DOHH2 (cell line): ENCODE data around the gene LRRC32.
A peak's percentile ranks its signal among the peaks of the same experiment; 100 is the strongest.

Experiments
- H3F3A ChIP-seq: fragments of 200-600 bp; sonication (generic), shearing (Covaris generic); 2 replicates; pipeline ENCODE4 v1.6.0; 2016; ENCODE audit warnings: antibody characterized with exemption, mild to moderate bottlenecking; ENCODE audit not compliant: control insufficient read depth, insufficient read depth
- H3K27ac ChIP-seq: fragments of 200-600 bp; sonication (generic); 2 replicates; pipeline ENCODE4 v1.5.1; 2014; ENCODE audit warnings: low read depth, mild to moderate bottlenecking, low read length, moderate library complexity
- H3K27me3 ChIP-seq: fragments of 200-600 bp; sonication (generic); 2 replicates; pipeline ENCODE4 v1.6.1; 2014; ENCODE audit warnings: mild to moderate bottlenecking, low read length, mixed read lengths; ENCODE audit not compliant: control insufficient read depth
- H3K36me3 ChIP-seq: fragments of 200-600 bp; sonication (generic); 2 replicates; pipeline ENCODE4 v1.6.1; 2014; ENCODE audit warnings: mild to moderate bottlenecking, low read length, moderate library complexity, mixed read lengths; ENCODE audit not compliant: control insufficient read depth
- H3K4me1 ChIP-seq: fragments of 200-600 bp; sonication (generic); 2 replicates; pipeline ENCODE4 v1.6.1; 2014; ENCODE audit warnings: mild to moderate bottlenecking, low read length, mixed read lengths; ENCODE audit not compliant: control insufficient read depth
- H3K4me2 ChIP-seq: fragments of 200-600 bp; sonication (generic); 2 replicates; pipeline ENCODE4 v1.6.0; 2014; ENCODE audit warnings: mild to moderate bottlenecking, low read length, moderate library complexity
- H3K4me3 ChIP-seq: fragments of 200-600 bp; sonication (generic); 2 replicates; pipeline ENCODE4 v1.5.1; 2014; ENCODE audit warnings: mild to moderate bottlenecking, low read length, mixed read lengths
- H3K79me2 ChIP-seq: fragments of 200-600 bp; sonication (generic); 2 replicates; pipeline ENCODE4 v1.6.1; 2014; ENCODE audit warnings: mild to moderate bottlenecking, low read length, mixed read lengths; ENCODE audit not compliant: control insufficient read depth
- H3K9me2 ChIP-seq: fragments of 200-600 bp; sonication (generic); replicated peaks from 2 replicates; pipeline ENCODE4 v1.6.1; 2014; ENCODE audit warnings: mild to moderate bottlenecking, low read length, mixed read lengths; ENCODE audit not compliant: control insufficient read depth
- H3K9me3 ChIP-seq: fragments of 200-600 bp; sonication (generic); 2 replicates; pipeline ENCODE4 v1.6.1; 2014; ENCODE audit warnings: antibody characterized with exemption, low read length, mixed read lengths; ENCODE audit not compliant: control insufficient read depth, insufficient read depth
- H4K20me1 ChIP-seq: fragments of 200-600 bp; sonication (generic); 2 replicates; pipeline ENCODE4 v1.6.0; 2014; ENCODE audit warnings: low read depth, mild to moderate bottlenecking, antibody characterized with exemption, low read length, moderate library complexity; ENCODE audit not compliant: control insufficient read depth, insufficient read depth
- EZH2phosphoT487 ChIP-seq: fragments of 200-600 bp; sonication (generic); IDR thresholded peaks from 2 replicates; pipeline ENCODE4 v1.6.1; 2017; ENCODE audit warnings: borderline replicate concordance, mild to moderate bottlenecking, antibody characterized with exemption, low read length, moderate library complexity, mixed read lengths
- TF ChIP-seq, protein P1 (sequence below): fragments of 200-600 bp; sonication (generic); IDR thresholded peaks from one replicate; pipeline ENCODE4 v1.5.1; 2014; ENCODE audit warnings: antibody characterized with exemption, mild to moderate bottlenecking, low read depth, low read length; ENCODE audit not compliant: poor library complexity, severe bottlenecking

Gene LRRC32

GRCh38 chr11:76635991-76636738, 34.4 kb downstream of the LRRC32 start:
- Histone ChIP-seq H3K27me3 (no peaks in the 10 kb centered on the region), H4K20me1 (no peaks in the 10 kb centered on the region), H3K36me3 (no peaks in the 10 kb centered on the region), H3K9me2 (no peaks in the 10 kb centered on the region), H3K79me2 (no peaks in the 10 kb centered on the region), H3F3A (peaks cover 17% of the 10 kb centered on the region), H3K4me3 (peak overlapping the region; percentile 52), H3K9me3 (no peaks in the 10 kb centered on the region), H3K4me2 (peak overlapping the region; percentile 77), H3K4me1 (peaks cover 73% of the 10 kb centered on the region), H3K27ac (peak overlapping the region; percentile 90; the same call in 1 of the 2 replicates)
- TF ChIP-seq, protein P1, sequence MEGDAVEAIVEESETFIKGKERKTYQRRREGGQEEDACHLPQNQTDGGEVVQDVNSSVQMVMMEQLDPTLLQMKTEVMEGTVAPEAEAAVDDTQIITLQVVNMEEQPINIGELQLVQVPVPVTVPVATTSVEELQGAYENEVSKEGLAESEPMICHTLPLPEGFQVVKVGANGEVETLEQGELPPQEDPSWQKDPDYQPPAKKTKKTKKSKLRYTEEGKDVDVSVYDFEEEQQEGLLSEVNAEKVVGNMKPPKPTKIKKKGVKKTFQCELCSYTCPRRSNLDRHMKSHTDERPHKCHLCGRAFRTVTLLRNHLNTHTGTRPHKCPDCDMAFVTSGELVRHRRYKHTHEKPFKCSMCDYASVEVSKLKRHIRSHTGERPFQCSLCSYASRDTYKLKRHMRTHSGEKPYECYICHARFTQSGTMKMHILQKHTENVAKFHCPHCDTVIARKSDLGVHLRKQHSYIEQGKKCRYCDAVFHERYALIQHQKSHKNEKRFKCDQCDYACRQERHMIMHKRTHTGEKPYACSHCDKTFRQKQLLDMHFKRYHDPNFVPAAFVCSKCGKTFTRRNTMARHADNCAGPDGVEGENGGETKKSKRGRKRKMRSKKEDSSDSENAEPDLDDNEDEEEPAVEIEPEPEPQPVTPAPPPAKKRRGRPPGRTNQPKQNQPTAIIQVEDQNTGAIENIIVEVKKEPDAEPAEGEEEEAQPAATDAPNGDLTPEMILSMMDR, result no peak
- no peak for TF ChIP-seq EZH2phosphoT487

DNA sequence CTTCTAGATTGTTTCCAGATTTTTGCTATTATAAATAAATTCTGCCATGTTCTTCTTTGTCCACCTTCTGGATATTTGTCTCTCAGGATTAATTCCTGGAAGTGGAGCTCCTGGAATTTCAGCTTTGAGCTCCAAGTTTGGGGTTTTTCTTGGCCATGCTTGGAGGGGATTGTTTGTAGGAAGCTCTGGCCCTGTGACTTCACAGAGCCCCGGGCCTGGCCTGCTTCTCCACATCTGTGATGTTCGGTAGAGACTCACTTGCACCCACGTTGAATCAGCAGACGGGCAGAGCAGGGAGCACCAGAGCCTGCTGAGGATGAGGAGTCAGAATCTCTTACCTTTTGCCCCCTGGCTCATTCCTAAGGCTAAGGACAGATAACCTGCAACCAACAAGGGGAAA, 35.7 kb downstream of the LRRC32 start:
- Histone ChIP-seq H3K4me3 (no peak overlapping the region), H3K4me2 (no peak overlapping the region), H3K9me3 (no peaks in the 10 kb centered on the region), H4K20me1 (no peaks in the 10 kb centered on the region), H3K27ac (no peak overlapping the region), H3K36me3 (no peaks in the 10 kb centered on the region), H3K79me2 (no peaks in the 10 kb centered on the region), H3F3A (peaks cover 20% of the 10 kb centered on the region), H3K4me1 (peaks cover 77% of the 10 kb centered on the region), H3K27me3 (no peaks in the 10 kb centered on the region), H3K9me2 (no peaks in the 10 kb centered on the region)
- TF ChIP-seq, protein P1, result no peak
- no peak for TF ChIP-seq EZH2phosphoT487

GRCh38 chr11:76632492-76632891, 38.1 kb downstream of the LRRC32 start:
- Histone ChIP-seq H3K9me2 (no peaks in the 10 kb centered on the region), H3K27ac (no peak overlapping the region), H3K27me3 (no peaks in the 10 kb centered on the region), H3K79me2 (no peaks in the 10 kb centered on the region), H3K4me3 (no peak overlapping the region), H3K4me2 (no peak overlapping the region), H3K36me3 (no peaks in the 10 kb centered on the region), H3K4me1 (peaks cover 77% of the 10 kb centered on the region), H4K20me1 (no peaks in the 10 kb centered on the region), H3F3A (peaks cover 18% of the 10 kb centered on the region), H3K9me3 (no peaks in the 10 kb centered on the region)
- TF ChIP-seq EZH2phosphoT487, result no peak
- TF ChIP-seq, protein P1, result no peak
